K562 (cell line): ENCODE results near the gene TIPIN. TPM values are rescaled to one million over a fixed set of nuclear protein-coding genes. Genes with fewer than 3 reads are reported as not detected.

Source experiments
- CREM ChIP-seq: IDR thresholded peaks from 2 replicates; pipeline ENCODE4 v1.6.1; 2014; ENCODE audit warnings: antibody characterized with exemption, low read depth
- CTBP1 ChIP-seq: fragments of 450-650 bp; IDR thresholded peaks from 2 replicates; pipeline ENCODE4 v1.6.1; 2016; ENCODE audit warnings: borderline replicate concordance
- E2F4 ChIP-seq: sonication (generic); formaldehyde crosslinking; IDR thresholded peaks from 2 replicates; pipeline ENCODE4 v1.8.0; 2022; ENCODE audit warnings: mild to moderate bottlenecking, low read depth, missing genetic modification reagents
- FOXK2 ChIP-seq, 2 experiments: fragments of 450-650 bp; IDR thresholded peaks in 1 of 2; conservative IDR thresholded peaks in 1 of 2; 2 replicates each; pipeline ENCODE4 v1.6.1; 2016; ENCODE audit warnings: low read depth in 2 of 2, mild to moderate bottlenecking in 1 of 2
- MAFF ChIP-seq: IDR thresholded peaks from 2 replicates; pipeline ENCODE4 v1.6.1; 2012; ENCODE audit warnings: low read length, improper control_type of control experiment
- NCOA2 ChIP-seq, 2 experiments: fragments of 450-650 bp; IDR thresholded peaks; 2 replicates each; pipeline ENCODE4 v1.6.1; 2018; ENCODE audit warnings: mild to moderate bottlenecking in 2 of 2, moderate library complexity in 1 of 2; ENCODE audit not compliant: partially characterized antibody in 2 of 2
- NFE2 ChIP-seq: IDR thresholded peaks from 2 replicates; pipeline ENCODE4 v1.6.1; 2014; ENCODE audit warnings: antibody characterized with exemption, low read depth
- NRF1 ChIP-seq, 2 experiments: fragments of 450-650 bp; IDR thresholded peaks in 1 of 2; conservative IDR thresholded peaks in 1 of 2; 2 replicates each; pipeline ENCODE4 v1.6.1; 2014; ENCODE audit warnings: mild to moderate bottlenecking in 2 of 2
- PREB ChIP-seq: sonication (generic); formaldehyde crosslinking; IDR thresholded peaks from 2 replicates; pipeline ENCODE4 v1.8.1; 2023; ENCODE audit warnings: mild to moderate bottlenecking, missing genetic modification reagents
- RAD21 ChIP-seq, 2 experiments: fragments of 250-450 bp in 1 of 2; fragments of 450-650 bp in 1 of 2; sonication (Bioruptor Pico) in 1 of 2; formaldehyde crosslinking in 1 of 2; IDR thresholded peaks in 1 of 2; conservative IDR thresholded peaks in 1 of 2; 2 replicates each; pipeline versions ENCODE4 v1.4.0 to v1.8.0; 2020 to 2022; ENCODE audit warnings: mild to moderate bottlenecking in 2 of 2, moderate library complexity in 1 of 2
- SAFB ChIP-seq: fragments of 200-400 bp; formaldehyde crosslinking; IDR thresholded peaks from 2 replicates; pipeline ENCODE4 v1.6.1; 2017; ENCODE audit warnings: low read depth, low read length, borderline replicate concordance
- SIN3A ChIP-seq, 2 experiments: fragments of 150-350 bp in 1 of 2; IDR thresholded peaks; 2 replicates each; pipeline ENCODE4 v1.6.1; 2011 to 2016; ENCODE audit warnings: borderline replicate concordance in 2 of 2, low read depth in 2 of 2, low read length in 2 of 2, mild to moderate bottlenecking in 2 of 2, moderate library complexity in 2 of 2; ENCODE audit not compliant: control insufficient read depth in 1 of 2
- ZBTB1 ChIP-seq: sonication (generic); formaldehyde crosslinking; IDR thresholded peaks from 2 replicates; pipeline ENCODE4 v1.8.1; 2023; ENCODE audit warnings: missing genetic modification reagents, low read depth, mild to moderate bottlenecking, borderline replicate concordance
- ZNF316 ChIP-seq: fragments of 450-650 bp; IDR thresholded peaks from 2 replicates; pipeline ENCODE4 v1.6.1; 2016
- ZNF354B ChIP-seq: fragments of 250-450 bp; sonication (Bioruptor Pico); IDR thresholded peaks from 2 replicates; pipeline ENCODE4 v1.4.0; 2020
- ZNF436 ChIP-seq: fragments of 250-450, 450-650 bp; sonication (Bioruptor Pico); formaldehyde crosslinking; IDR thresholded peaks from 2 replicates; pipeline ENCODE4 v1.7.0; 2020; ENCODE audit warnings: mild to moderate bottlenecking
- polyA plus RNA-seq, 8 experiments: library from polyadenylated mRNA; depleted of rRNA in 4 of 8; stranded (reverse) in 5 of 8; unstranded in 3 of 8; fragments of >200 nt; fragmentation: Nextera tagmentation in 2 of 8; fragmentation: Illumina TruSeq in 1 of 8; extraction: Ambion mirVana in 2 of 8; extraction: Trizol in 1 of 8; gene quantifications; 2 replicates each; pipeline versions ENCODE4 v1.2.1 to v1.2.3, GENCODE V29; 2011 to 2014; ENCODE audit warnings: inconsistent platforms in 1 of 8, missing spikeins in 1 of 8
- total RNA-seq, 7 experiments: library from RNA; depleted of rRNA in 6 of 7; stranded (reverse); fragments of >200 nt in 6 of 7; fragmentation: Illumina TruSeq in 2 of 7; extraction: Trizol in 2 of 7; gene quantifications; 2 replicates each; pipeline versions ENCODE4 v1.2.1 to v1.2.3, GENCODE V29; 2011 to 2021; ENCODE audit warnings: low replicate concordance in 1 of 7
- TF ChIP-seq, protein P1 (sequence below): conservative IDR thresholded peaks from 2 replicates; pipeline ENCODE4 v1.6.1; 2011; ENCODE audit warnings: low read depth, mild to moderate bottlenecking, low read length; ENCODE audit not compliant: control insufficient read depth
- TF ChIP-seq, protein P2 (sequence below), 3 experiments: IDR thresholded peaks in 2 of 3; conservative IDR thresholded peaks in 1 of 3; 2 replicates each; pipeline ENCODE4 v1.5.1; 2011 to 2012; ENCODE audit warnings: low read length in 3 of 3, mild to moderate bottlenecking in 3 of 3, control low read depth in 2 of 3, improper control_type of control experiment in 1 of 3, inconsistent platforms in 1 of 3, low read depth in 1 of 3, mixed read lengths in 1 of 3, moderate library complexity in 1 of 3; ENCODE audit not compliant: insufficient read depth in 2 of 3
- TF ChIP-seq, protein P3 (sequence below), 2 experiments: fragments of 450-650 bp in 1 of 2; sonication (generic) in 1 of 2; formaldehyde crosslinking; conservative IDR thresholded peaks; 2 replicates each; pipeline versions ENCODE4 v1.4.0 to v1.8.1; 2020 to 2022; ENCODE audit warnings: mild to moderate bottlenecking in 1 of 2, missing genetic modification reagents in 1 of 2

The TIPIN gene
- total and polyA plus RNA-seq, 9 of the 15 experiments (the other 6 are each of a cell fraction or from before 2014, with no cell fraction given), result 22.9 to 61.4 (median 42.0) TPM

GRCh38 chr15:66387163-66388042 lies 30.9 kb upstream of the TIPIN start (continued):
- peak; percentile 40; the same call in 1 of the 2 replicates for TF ChIP-seq CTBP1
- peak; percentile 33 to 42; a peak in 2 of 4 replicates for TF ChIP-seq NRF1 (conservative IDR thresholded peaks at IDR 0.05 in 1 of 2, IDR thresholded peaks at IDR 0.05 in 1 of 2)
- peak; percentile 30; the same call in 1 of the 2 replicates for TF ChIP-seq CREM
- no peak for TF ChIP-seq MAFF
- 0 out of 2 replicates have a peak, but pooled peaks have one; percentile 10 for TF ChIP-seq PREB
- peak; percentile 69 for TF ChIP-seq NFE2
- TF ChIP-seq RAD21 (CRISPR knock-in tag; conservative IDR thresholded peaks at IDR 0.05 in 1 of 2, IDR thresholded peaks at IDR 0.05 in 1 of 2), result peak in 1 of 2 experiments; percentile 20; a peak in 1 of 4 replicates
- TF ChIP-seq SIN3A (IDR thresholded peaks at IDR 0.05; ENCODE audit: borderline replicate concordance in 2 of 2, control insufficient read depth in 1 of 2, low read depth in 2 of 2, low read length in 2 of 2), result peak in 1 of 2 experiments; percentile 11; a peak in 2 of 4 replicates
- no peak for TF ChIP-seq ZNF354B (CRISPR knock-in tag)
- TF ChIP-seq, protein P1, sequence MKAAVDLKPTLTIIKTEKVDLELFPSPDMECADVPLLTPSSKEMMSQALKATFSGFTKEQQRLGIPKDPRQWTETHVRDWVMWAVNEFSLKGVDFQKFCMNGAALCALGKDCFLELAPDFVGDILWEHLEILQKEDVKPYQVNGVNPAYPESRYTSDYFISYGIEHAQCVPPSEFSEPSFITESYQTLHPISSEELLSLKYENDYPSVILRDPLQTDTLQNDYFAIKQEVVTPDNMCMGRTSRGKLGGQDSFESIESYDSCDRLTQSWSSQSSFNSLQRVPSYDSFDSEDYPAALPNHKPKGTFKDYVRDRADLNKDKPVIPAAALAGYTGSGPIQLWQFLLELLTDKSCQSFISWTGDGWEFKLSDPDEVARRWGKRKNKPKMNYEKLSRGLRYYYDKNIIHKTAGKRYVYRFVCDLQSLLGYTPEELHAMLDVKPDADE, result 0 out of 2 replicates have a peak, but pooled peaks have one; percentile 18
- TF ChIP-seq, protein P2, sequence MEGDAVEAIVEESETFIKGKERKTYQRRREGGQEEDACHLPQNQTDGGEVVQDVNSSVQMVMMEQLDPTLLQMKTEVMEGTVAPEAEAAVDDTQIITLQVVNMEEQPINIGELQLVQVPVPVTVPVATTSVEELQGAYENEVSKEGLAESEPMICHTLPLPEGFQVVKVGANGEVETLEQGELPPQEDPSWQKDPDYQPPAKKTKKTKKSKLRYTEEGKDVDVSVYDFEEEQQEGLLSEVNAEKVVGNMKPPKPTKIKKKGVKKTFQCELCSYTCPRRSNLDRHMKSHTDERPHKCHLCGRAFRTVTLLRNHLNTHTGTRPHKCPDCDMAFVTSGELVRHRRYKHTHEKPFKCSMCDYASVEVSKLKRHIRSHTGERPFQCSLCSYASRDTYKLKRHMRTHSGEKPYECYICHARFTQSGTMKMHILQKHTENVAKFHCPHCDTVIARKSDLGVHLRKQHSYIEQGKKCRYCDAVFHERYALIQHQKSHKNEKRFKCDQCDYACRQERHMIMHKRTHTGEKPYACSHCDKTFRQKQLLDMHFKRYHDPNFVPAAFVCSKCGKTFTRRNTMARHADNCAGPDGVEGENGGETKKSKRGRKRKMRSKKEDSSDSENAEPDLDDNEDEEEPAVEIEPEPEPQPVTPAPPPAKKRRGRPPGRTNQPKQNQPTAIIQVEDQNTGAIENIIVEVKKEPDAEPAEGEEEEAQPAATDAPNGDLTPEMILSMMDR (IDR thresholded peaks at IDR 0.05 in 2 of 3, conservative IDR thresholded peaks at IDR 0.05 in 1 of 3; ENCODE audit: insufficient read depth in 2 of 3, low read depth in 1 of 3, low read length in 3 of 3), result peak; percentile 46 to 64 (median 54)
- TF ChIP-seq FOXK2 (conservative IDR thresholded peaks at IDR 0.05 in 1 of 2, IDR thresholded peaks at IDR 0.05 in 1 of 2; ENCODE audit: low read depth in 2 of 2), result peak in 1 of 2 experiments; percentile 22; a peak in 1 of 4 replicates
- TF ChIP-seq ZNF436, result no peak
- peak; percentile 52 for TF ChIP-seq ZNF316
- TF ChIP-seq SAFB, result no peak
- no peak for TF ChIP-seq ZBTB1
- TF ChIP-seq E2F4 (CRISPR knock-in tag), result no peak
- TF ChIP-seq, protein P3, sequence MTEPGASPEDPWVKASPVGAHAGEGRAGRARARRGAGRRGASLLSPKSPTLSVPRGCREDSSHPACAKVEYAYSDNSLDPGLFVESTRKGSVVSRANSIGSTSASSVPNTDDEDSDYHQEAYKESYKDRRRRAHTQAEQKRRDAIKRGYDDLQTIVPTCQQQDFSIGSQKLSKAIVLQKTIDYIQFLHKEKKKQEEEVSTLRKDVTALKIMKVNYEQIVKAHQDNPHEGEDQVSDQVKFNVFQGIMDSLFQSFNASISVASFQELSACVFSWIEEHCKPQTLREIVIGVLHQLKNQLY (CRISPR knock-in tag; conservative IDR thresholded peaks at IDR 0.05), result no peak
- TF ChIP-seq NCOA2 (IDR thresholded peaks at IDR 0.05; ENCODE audit: partially characterized antibody in 2 of 2), result no peak
